ENCODE data around the gene ERC2.

- TF ChIP-seq CTCF (IDR thresholded peaks at IDR 0.05) (no peak), POLR2A (IDR thresholded peaks at IDR 0.05) (no peak)
These were observed 57.1 kb downstream of the ERC2 start for GRCh38 chr3:56411166-56411565.

All from heart left ventricle (tissue), 13 donors.